Hepatocyte (in vitro differentiated cells): Measurements from ENCODE around the gene NOTCH1. TPM values are rescaled to one million over a fixed set of nuclear protein-coding genes. Genes with fewer than 3 reads are reported as not detected.

Experiments used
- DNase-seq: peaks from one replicate; pipeline ENCODE4 v3.0.0-alpha.2; 2016; ENCODE audit warnings: low spot score
- H2AFZ ChIP-seq: fragments of 200-600 bp; sonication (generic); 2 replicates; pipeline ENCODE4 v1.6.0; 2016; ENCODE audit warnings: antibody characterized with exemption, mild to moderate bottlenecking
- H3K27ac ChIP-seq: fragments of 200-600 bp; sonication (generic); 2 replicates; pipeline ENCODE4 v1.5.1; 2016; ENCODE audit warnings: mild to moderate bottlenecking
- H3K27me3 ChIP-seq: fragments of 200-600 bp; sonication (generic); 2 replicates; pipeline ENCODE4 v1.6.1; 2016
- H3K36me3 ChIP-seq: fragments of 200-600 bp; sonication (generic); replicated peaks from 2 replicates; pipeline ENCODE4 v1.5.1; 2016; ENCODE audit warnings: low read depth; ENCODE audit not compliant: insufficient read depth
- H3K4me1 ChIP-seq: fragments of 200-600 bp; sonication (generic); 2 replicates; pipeline ENCODE4 v1.5.1; 2016; ENCODE audit warnings: mild to moderate bottlenecking, moderate library complexity; ENCODE audit not compliant: insufficient read depth
- H3K4me2 ChIP-seq: fragments of 200-600 bp; sonication (generic); 2 replicates; pipeline ENCODE4 v1.6.0; 2016
- H3K4me3 ChIP-seq: fragments of 200-600 bp; sonication (generic); 2 replicates; pipeline ENCODE4 v1.5.1; 2016; ENCODE audit warnings: mild to moderate bottlenecking
- H3K79me2 ChIP-seq: fragments of 200-600 bp; sonication (generic); 2 replicates; pipeline ENCODE4 v1.6.0; 2017; ENCODE audit warnings: mild to moderate bottlenecking
- H3K9me2 ChIP-seq: fragments of 200-600 bp; sonication (generic); replicated peaks from 2 replicates; pipeline ENCODE4 v1.6.0; 2017; ENCODE audit warnings: mild to moderate bottlenecking; ENCODE audit not compliant: insufficient read depth
- H3K9me3 ChIP-seq: fragments of 200-600 bp; sonication (generic); 2 replicates; pipeline ENCODE4 v1.5.1; 2016; ENCODE audit warnings: low read depth, mild to moderate bottlenecking
- H4K20me1 ChIP-seq: fragments of 200-600 bp; sonication (generic); 2 replicates; pipeline ENCODE4 v1.6.0; 2016; ENCODE audit warnings: mild to moderate bottlenecking; ENCODE audit not compliant: insufficient read depth, poor library complexity, severe bottlenecking
- CTCF ChIP-seq: fragments of 200-600 bp; sonication (generic); IDR thresholded peaks from 2 replicates; pipeline ENCODE4 v1.5.1; 2016; ENCODE audit warnings: antibody characterized with exemption, mild to moderate bottlenecking; ENCODE audit not compliant: poor library complexity
- EZH2 ChIP-seq: fragments of 200-600 bp; sonication (generic); IDR thresholded peaks from 2 replicates; pipeline ENCODE4 v1.6.1; 2016; ENCODE audit warnings: antibody characterized with exemption, mild to moderate bottlenecking, borderline replicate concordance
- EZH2phosphoT487 ChIP-seq: fragments of 200-600 bp; sonication (generic); IDR thresholded peaks from one replicate; pipeline ENCODE4 v1.6.1; 2018; ENCODE audit warnings: antibody characterized with exemption, mild to moderate bottlenecking, low read depth, moderate library complexity; ENCODE audit not compliant: unreplicated experiment, severe bottlenecking
- WGBS: methylation state at CpG from one replicate; pipeline ENCODE4 v1.1.6; 2016; ENCODE audit warnings: low lambda C conversion rate; ENCODE audit errors: missing lambda C conversion rate; 5-methylcytosine and 5-hydroxymethylcytosine counted together
- polyA plus RNA-seq: library from polyadenylated mRNA; unstranded; fragments of >200 nt; fragmentation: Nextera tagmentation; extraction: Ambion mirVana; gene quantifications from 2 replicates; pipeline ENCODE4 v1.2.1, GENCODE V29; 2016
- total RNA-seq: library from RNA; depleted of rRNA; stranded (reverse); fragments of >200 nt; gene quantifications from 2 replicates; pipeline ENCODE4 v1.2.3, GENCODE V29; 2014

Gene NOTCH1
- total and polyA plus RNA-seq, 2 experiments from 2014 or later: 5.3 to 6.5 TPM

- no peak overlapping the region for H3K27ac ChIP-seq
- H3K36me3 ChIP-seq: no peaks in the 10 kb centered on the region
- H3K27me3 ChIP-seq: no peaks in the 10 kb centered on the region
- H3K4me1 ChIP-seq: no peaks in the 10 kb centered on the region
- H3K9me3 ChIP-seq: no peaks in the 10 kb centered on the region
- H3K4me2 ChIP-seq: no peak overlapping the region
- TF ChIP-seq EZH2phosphoT487 (no peak), EZH2 (no peak), CTCF (no peak)
- no peak for DNase-seq
- H3K9me2 ChIP-seq: no peaks in the 10 kb centered on the region
- H2AFZ ChIP-seq: no peak overlapping the region
- no peak overlapping the region for H3K4me3 ChIP-seq
- no peaks in the 10 kb centered on the region for H4K20me1 ChIP-seq
- no peaks in the 10 kb centered on the region for H3K79me2 ChIP-seq
- WGBS: 95% methylated on average over 28 of the region's 29 CpGs
Measured at GRCh38 chr9:136514022-136514714, 31.7 kb downstream of the NOTCH1 start.

- 99% methylated on average over 16 of the region's 16 CpGs for WGBS
- Histone ChIP-seq H3K79me2 (no peaks in the 10 kb centered on the region), H3K9me2 (no peaks in the 10 kb centered on the region), H4K20me1 (no peaks in the 10 kb centered on the region), H2AFZ (no peak overlapping the region), H3K9me3 (no peaks in the 10 kb centered on the region), H3K27ac (no peak overlapping the region), H3K4me1 (no peaks in the 10 kb centered on the region), H3K4me3 (no peak overlapping the region), H3K36me3 (no peaks in the 10 kb centered on the region), H3K4me2 (no peak overlapping the region), H3K27me3 (no peaks in the 10 kb centered on the region)
- no peak for DNase-seq
- TF ChIP-seq CTCF (no peak), EZH2phosphoT487 (no peak), EZH2 (no peak)
Measured at GRCh38 chr9:136513191-136513590, 32.7 kb downstream of the NOTCH1 start.

- Histone ChIP-seq H3K36me3 (no peaks in the 10 kb centered on the region), H3K27me3 (no peaks in the 10 kb centered on the region), H3K9me2 (no peaks in the 10 kb centered on the region), H3K27ac (no peak overlapping the region), H3K4me2 (no peak overlapping the region), H4K20me1 (no peaks in the 10 kb centered on the region), H3K79me2 (no peaks in the 10 kb centered on the region), H3K4me1 (no peaks in the 10 kb centered on the region), H2AFZ (no peak overlapping the region), H3K4me3 (no peak overlapping the region), H3K9me3 (no peaks in the 10 kb centered on the region)
- no peak for DNase-seq
- 92% methylated on average over 12 of the region's 13 CpGs for WGBS
- TF ChIP-seq EZH2phosphoT487: no peak
- no peak for TF ChIP-seq CTCF
- no peak for TF ChIP-seq EZH2
Measured at GRCh38 chr9:136512651-136513071, 33.2 kb downstream of the NOTCH1 start.
